ENCODE results near the gene REEP5.

The REEP5 gene

GRCh38 chr5:112830378-112830777 lies 91.6 kb downstream of the REEP5 start:
- no peak for ATAC-seq

Measured in activated CD4-positive, CD25-positive, alpha-beta regulatory T cell treated with anti-CD3 and anti-CD28 coated beads, Interleukin-2, amount 50 U/mL, for 24 hours (primary cell).